Neural crest cell (in vitro differentiated cells): Measurements from ENCODE around the gene TRMO. TPM values are rescaled to one million over a fixed set of nuclear protein-coding genes. Genes with fewer than 3 reads are reported as not detected.

Experiments
- DNase-seq: peaks from one replicate; pipeline ENCODE4 v3.0.0; 2021; ENCODE audit warnings: low read depth, mixed read lengths, low spot score
- H3K27ac Mint-ChIP-seq: one replicate; pipeline ENCODE4 v1.8.0; 2021; ENCODE audit warnings: mild to moderate bottlenecking, mixed read lengths; ENCODE audit not compliant: unreplicated experiment
- H3K27me3 Mint-ChIP-seq: 2 replicates; pipeline ENCODE4 v1.8.0; 2021; ENCODE audit warnings: low read depth, mild to moderate bottlenecking, mixed read lengths
- H3K36me3 Mint-ChIP-seq: 2 replicates; pipeline ENCODE4 v1.8.0; 2021; ENCODE audit warnings: low read depth, mild to moderate bottlenecking, mixed read lengths
- H3K4me1 Mint-ChIP-seq: 2 replicates; pipeline ENCODE4 v1.8.0; 2021; ENCODE audit warnings: mixed read lengths
- H3K4me3 Mint-ChIP-seq: one replicate; pipeline ENCODE4 v1.8.0; 2021; ENCODE audit warnings: mild to moderate bottlenecking, mixed read lengths
- H3K9me3 Mint-ChIP-seq: 2 replicates; pipeline ENCODE4 v1.8.0; 2021; ENCODE audit warnings: mixed read lengths
- CTCF ChIP-seq: fragments of 200-600 bp; sonication (generic); conservative IDR thresholded peaks from 2 replicates; pipeline ENCODE4 v1.5.0; 2021; ENCODE audit warnings: antibody characterized with exemption, mild to moderate bottlenecking
- total RNA-seq: library from RNA; stranded (reverse); gene quantifications from 2 replicates; pipeline ENCODE4 v1.2.1, GENCODE V29; 2021

Gene TRMO
- total RNA-seq, 1 donor from 2014 or later, result 11.4 TPM

- H3K36me3 Mint-ChIP-seq, result no peaks in the 10 kb centered on the region
- H3K9me3 Mint-ChIP-seq, result no peaks in the 10 kb centered on the region
- H3K27me3 Mint-ChIP-seq, result peaks cover 65% of the 10 kb centered on the region
- no peak overlapping the region for H3K27ac Mint-ChIP-seq
- H3K4me1 Mint-ChIP-seq, result no peaks in the 10 kb centered on the region
- H3K4me3 Mint-ChIP-seq, result no peak overlapping the region
- TF ChIP-seq CTCF, result no peak
- no peak for DNase-seq
These were observed 21.1 kb upstream of the TRMO start for GRCh38 chr9:97943308-97943855.

- Mint-ChIP-seq H3K9me3 (no peaks in the 10 kb centered on the region), H3K27ac (no peak overlapping the region), H3K4me3 (no peak overlapping the region), H3K27me3 (peaks cover 65% of the 10 kb centered on the region), H3K4me1 (no peaks in the 10 kb centered on the region), H3K36me3 (no peaks in the 10 kb centered on the region)
- TF ChIP-seq CTCF, result no peak
- no peak for DNase-seq
These were observed 19.0 kb upstream of the TRMO start for GRCh38 chr9:97941323-97941722.

- no peak for DNase-seq
- Mint-ChIP-seq H3K4me3 (no peak overlapping the region), H3K4me1 (no peaks in the 10 kb centered on the region), H3K36me3 (no peaks in the 10 kb centered on the region), H3K27me3 (peaks cover 65% of the 10 kb centered on the region), H3K9me3 (no peaks in the 10 kb centered on the region), H3K27ac (no peak overlapping the region)
- TF ChIP-seq CTCF, result no peak
These were observed 18.4 kb upstream of the TRMO start for GRCh38 chr9:97940741-97941140.

GRCh38 chr9:97940233-97940632 is 17.9 kb upstream of the TRMO start:
- no peak overlapping the region for H3K4me3 Mint-ChIP-seq
- DNase-seq, result no peak
- H3K27ac Mint-ChIP-seq, result no peak overlapping the region
- H3K27me3 Mint-ChIP-seq, result peaks cover 65% of the 10 kb centered on the region
- no peak for TF ChIP-seq CTCF
- H3K9me3 Mint-ChIP-seq, result no peaks in the 10 kb centered on the region
- H3K4me1 Mint-ChIP-seq, result no peaks in the 10 kb centered on the region
- H3K36me3 Mint-ChIP-seq, result no peaks in the 10 kb centered on the region

- H3K36me3 Mint-ChIP-seq, result no peaks in the 10 kb centered on the region
These were observed 15.9 kb upstream of the TRMO start, which contains the start of gene HEMGN for GRCh38 chr9:97938081-97938644. Gene HEMGN, minus strand, starts transcription at chr9:97938172. Its CDS starts 36 bp downstream, at chr9:97938136.

More at GRCh38 chr9:97938081-97938644, 15.9 kb upstream of the TRMO start, which contains the start of gene HEMGN:
- Mint-ChIP-seq H3K27me3 (peaks cover 85% of the 10 kb centered on the region), H3K9me3 (no peaks in the 10 kb centered on the region), H3K4me1 (no peaks in the 10 kb centered on the region), H3K27ac (no peak within 1 kb of the TSS), H3K4me3 (no peak within 1 kb of the TSS)
- no peak for DNase-seq
- no peak for TF ChIP-seq CTCF
